ENCODE data around the gene CD300E.

DNA sequence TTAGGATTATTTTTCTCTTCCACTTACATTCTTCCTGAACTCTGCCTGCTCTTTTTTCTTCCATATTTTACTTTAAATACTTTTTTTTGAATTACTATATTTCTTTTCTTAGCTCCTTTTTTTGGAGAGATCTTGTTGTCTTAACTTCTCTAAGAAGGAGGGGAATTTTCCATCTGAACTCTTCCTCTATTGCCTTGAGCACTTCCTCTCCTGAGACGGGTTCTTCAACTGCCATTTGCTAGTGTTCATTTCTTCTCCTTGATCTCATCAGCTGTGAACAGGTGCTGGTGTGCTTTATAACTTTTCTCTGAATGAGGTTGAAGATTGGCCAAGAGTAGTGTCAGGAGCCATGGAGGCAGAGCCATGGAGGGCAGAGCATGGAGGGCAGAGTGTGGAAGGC is 16.3 kb downstream of the CD300E start:
- TF ChIP-seq, protein P1, sequence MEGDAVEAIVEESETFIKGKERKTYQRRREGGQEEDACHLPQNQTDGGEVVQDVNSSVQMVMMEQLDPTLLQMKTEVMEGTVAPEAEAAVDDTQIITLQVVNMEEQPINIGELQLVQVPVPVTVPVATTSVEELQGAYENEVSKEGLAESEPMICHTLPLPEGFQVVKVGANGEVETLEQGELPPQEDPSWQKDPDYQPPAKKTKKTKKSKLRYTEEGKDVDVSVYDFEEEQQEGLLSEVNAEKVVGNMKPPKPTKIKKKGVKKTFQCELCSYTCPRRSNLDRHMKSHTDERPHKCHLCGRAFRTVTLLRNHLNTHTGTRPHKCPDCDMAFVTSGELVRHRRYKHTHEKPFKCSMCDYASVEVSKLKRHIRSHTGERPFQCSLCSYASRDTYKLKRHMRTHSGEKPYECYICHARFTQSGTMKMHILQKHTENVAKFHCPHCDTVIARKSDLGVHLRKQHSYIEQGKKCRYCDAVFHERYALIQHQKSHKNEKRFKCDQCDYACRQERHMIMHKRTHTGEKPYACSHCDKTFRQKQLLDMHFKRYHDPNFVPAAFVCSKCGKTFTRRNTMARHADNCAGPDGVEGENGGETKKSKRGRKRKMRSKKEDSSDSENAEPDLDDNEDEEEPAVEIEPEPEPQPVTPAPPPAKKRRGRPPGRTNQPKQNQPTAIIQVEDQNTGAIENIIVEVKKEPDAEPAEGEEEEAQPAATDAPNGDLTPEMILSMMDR (IDR thresholded peaks at IDR 0.05; ENCODE audit: insufficient read depth, low read length), result no peak
- TF ChIP-seq POLR2AphosphoS5 (IDR thresholded peaks at IDR 0.05; ENCODE audit: low read depth), result no peak
- no peak for TF ChIP-seq GABPA (IDR thresholded peaks at IDR 0.05; ENCODE audit: low read depth)
- TF ChIP-seq, protein P2, sequence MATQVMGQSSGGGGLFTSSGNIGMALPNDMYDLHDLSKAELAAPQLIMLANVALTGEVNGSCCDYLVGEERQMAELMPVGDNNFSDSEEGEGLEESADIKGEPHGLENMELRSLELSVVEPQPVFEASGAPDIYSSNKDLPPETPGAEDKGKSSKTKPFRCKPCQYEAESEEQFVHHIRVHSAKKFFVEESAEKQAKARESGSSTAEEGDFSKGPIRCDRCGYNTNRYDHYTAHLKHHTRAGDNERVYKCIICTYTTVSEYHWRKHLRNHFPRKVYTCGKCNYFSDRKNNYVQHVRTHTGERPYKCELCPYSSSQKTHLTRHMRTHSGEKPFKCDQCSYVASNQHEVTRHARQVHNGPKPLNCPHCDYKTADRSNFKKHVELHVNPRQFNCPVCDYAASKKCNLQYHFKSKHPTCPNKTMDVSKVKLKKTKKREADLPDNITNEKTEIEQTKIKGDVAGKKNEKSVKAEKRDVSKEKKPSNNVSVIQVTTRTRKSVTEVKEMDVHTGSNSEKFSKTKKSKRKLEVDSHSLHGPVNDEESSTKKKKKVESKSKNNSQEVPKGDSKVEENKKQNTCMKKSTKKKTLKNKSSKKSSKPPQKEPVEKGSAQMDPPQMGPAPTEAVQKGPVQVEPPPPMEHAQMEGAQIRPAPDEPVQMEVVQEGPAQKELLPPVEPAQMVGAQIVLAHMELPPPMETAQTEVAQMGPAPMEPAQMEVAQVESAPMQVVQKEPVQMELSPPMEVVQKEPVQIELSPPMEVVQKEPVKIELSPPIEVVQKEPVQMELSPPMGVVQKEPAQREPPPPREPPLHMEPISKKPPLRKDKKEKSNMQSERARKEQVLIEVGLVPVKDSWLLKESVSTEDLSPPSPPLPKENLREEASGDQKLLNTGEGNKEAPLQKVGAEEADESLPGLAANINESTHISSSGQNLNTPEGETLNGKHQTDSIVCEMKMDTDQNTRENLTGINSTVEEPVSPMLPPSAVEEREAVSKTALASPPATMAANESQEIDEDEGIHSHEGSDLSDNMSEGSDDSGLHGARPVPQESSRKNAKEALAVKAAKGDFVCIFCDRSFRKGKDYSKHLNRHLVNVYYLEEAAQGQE (IDR thresholded peaks at IDR 0.05; ENCODE audit: insufficient replicate concordance, low read depth), result no peak
- TF ChIP-seq SPI1 (IDR thresholded peaks at IDR 0.05; ENCODE audit: borderline replicate concordance, low read depth), result peak; percentile 77

Data from HL-60 (cell line).